Stomach (tissue), 9 donors: ENCODE data around the gene HACE1. TPM values are rescaled to one million over a fixed set of nuclear protein-coding genes. Genes with fewer than 3 reads are reported as not detected.
"Not testable (repeated sequence)": the region's sequence is repeated elsewhere in the genome, so short reads cannot be mapped to it uniquely, and the experiment has no call there.

Experiments
- DNase-seq, 2 donors: peaks; one replicate each; pipeline versions ENCODE4 v3.0.0 to v3.0.0-alpha.2; 2013 to 2019
- H3K27ac ChIP-seq, 5 donors: fragments of 200-600 bp in 4 of 5; sonication (generic) in 4 of 5; one replicate each; pipeline ENCODE4 v1.5.1; 2013 to 2019; ENCODE audit warnings: mild to moderate bottlenecking in 1 of 5, moderate library complexity in 1 of 5
- H3K27me3 ChIP-seq, 3 donors: fragments of 200-600 bp; sonication (generic); one replicate each; pipeline ENCODE4 v1.5.1; 2017 to 2019; ENCODE audit warnings: mixed run types in 1 of 3
- H3K36me3 ChIP-seq, 4 donors: fragments of 200-600 bp; sonication (generic); 1 replicate in 3 of 4; 2 replicates in 1 of 4; pipeline ENCODE4 v1.5.1; 2016 to 2019
- H3K4me1 ChIP-seq, 4 donors: fragments of 200-600 bp; sonication (generic); one replicate each; pipeline ENCODE4 v1.5.1; 2016 to 2019
- H3K4me3 ChIP-seq, 4 donors: fragments of 200-600 bp; sonication (generic) in 3 of 4; one replicate each; pipeline ENCODE4 v1.5.1; 2016 to 2019; ENCODE audit warnings: mild to moderate bottlenecking in 1 of 4
- H3K9me3 ChIP-seq, 4 donors: fragments of 200-600 bp; sonication (generic); one replicate each; pipeline ENCODE4 v1.5.1; 2016 to 2019
- EP300 ChIP-seq: sonication (generic); formaldehyde crosslinking; IDR thresholded peaks from one replicate; pipeline ENCODE4 v1.6.1; 2017; ENCODE audit warnings: antibody characterized with exemption
- POLR2A ChIP-seq, 4 donors: fragments of 450-650 bp; IDR thresholded peaks; one replicate each; pipeline ENCODE4 v1.6.1; 2016; ENCODE audit warnings: antibody characterized with exemption in 4 of 4, control low read depth in 2 of 4, mild to moderate bottlenecking in 1 of 4, moderate library complexity in 1 of 4
- POLR2AphosphoS5 ChIP-seq, 3 donors: sonication (generic); formaldehyde crosslinking; IDR thresholded peaks; one replicate each; pipeline ENCODE4 v1.6.1; 2016; ENCODE audit warnings: antibody characterized with exemption in 3 of 3
- WGBS, 5 donors: extraction: QIAGEN DNeasy Blood & Tissue Kit in 3 of 5; methylation state at CpG; one replicate each; pipeline versions ENCODE4 v1.1.5 to v1.1.7; 2013 to 2018; 5-methylcytosine and 5-hydroxymethylcytosine counted together
- intact Hi-C: fragments of 100-400 bp; cut with DNase I; formaldehyde crosslinking; loops from one replicate; pipeline ENCODE4 v1.15.1; 2023; ENCODE audit warnings: low total_unique reads
- polyA plus RNA-seq, 3 donors: library from polyadenylated mRNA; stranded (reverse); fragments of 200-250 nt; gene quantifications; one replicate each; pipeline ENCODE4 v1.2.3, GENCODE V29; 2013
- total RNA-seq, 5 donors: library from RNA; depleted of rRNA; stranded (reverse); fragments of >200 nt; gene quantifications; one replicate each; pipeline versions ENCODE4 v1.1.0 to v1.2.3, GENCODE V29; 2014 to 2016
- TF ChIP-seq, protein P1 (sequence below), 7 experiments: fragments of 450-650 bp in 4 of 7; fragments of 200-600 bp in 3 of 7; sonication (generic) in 3 of 7; IDR thresholded peaks; one replicate each; pipeline ENCODE4 v1.5.1; 2016 to 2019; ENCODE audit warnings: antibody characterized with exemption in 7 of 7, control low read depth in 2 of 7, mild to moderate bottlenecking in 1 of 7
- donor health status: healthy with polysubstance abuse.
- donor health status: Bipolar disorder and iron deficiency.
- donor health status: healthy.

HACE1 gene
- total and polyA plus RNA-seq, 8 donors = 3.3 to 34.7 (median 9.3) TPM

GRCh38 chr6:104814743-104815142 lies 45.0 kb downstream of the HACE1 start:
- no peaks in the 10 kb centered on the region for H3K9me3 ChIP-seq
- no peak overlapping the region for H3K4me3 ChIP-seq
- H3K27me3 ChIP-seq = no peaks in the 10 kb centered on the region
- no peak for DNase-seq
- intact Hi-C loops = no loop called here
- 93 to 100% (median 97%) methylated on average over 2 of the region's 2 CpGs for WGBS, 5 donors
- H3K36me3 ChIP-seq = peaks cover 0 to 10% (median 3%) of the 10 kb centered on the region in 4 donors
- TF ChIP-seq EP300 (no peak), POLR2A (IDR thresholded peaks at IDR 0.05) (no peak), POLR2AphosphoS5 (IDR thresholded peaks at IDR 0.05) (no peak)
- TF ChIP-seq, protein P1, sequence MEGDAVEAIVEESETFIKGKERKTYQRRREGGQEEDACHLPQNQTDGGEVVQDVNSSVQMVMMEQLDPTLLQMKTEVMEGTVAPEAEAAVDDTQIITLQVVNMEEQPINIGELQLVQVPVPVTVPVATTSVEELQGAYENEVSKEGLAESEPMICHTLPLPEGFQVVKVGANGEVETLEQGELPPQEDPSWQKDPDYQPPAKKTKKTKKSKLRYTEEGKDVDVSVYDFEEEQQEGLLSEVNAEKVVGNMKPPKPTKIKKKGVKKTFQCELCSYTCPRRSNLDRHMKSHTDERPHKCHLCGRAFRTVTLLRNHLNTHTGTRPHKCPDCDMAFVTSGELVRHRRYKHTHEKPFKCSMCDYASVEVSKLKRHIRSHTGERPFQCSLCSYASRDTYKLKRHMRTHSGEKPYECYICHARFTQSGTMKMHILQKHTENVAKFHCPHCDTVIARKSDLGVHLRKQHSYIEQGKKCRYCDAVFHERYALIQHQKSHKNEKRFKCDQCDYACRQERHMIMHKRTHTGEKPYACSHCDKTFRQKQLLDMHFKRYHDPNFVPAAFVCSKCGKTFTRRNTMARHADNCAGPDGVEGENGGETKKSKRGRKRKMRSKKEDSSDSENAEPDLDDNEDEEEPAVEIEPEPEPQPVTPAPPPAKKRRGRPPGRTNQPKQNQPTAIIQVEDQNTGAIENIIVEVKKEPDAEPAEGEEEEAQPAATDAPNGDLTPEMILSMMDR (IDR thresholded peaks at IDR 0.05) = no peak
- H3K4me1 ChIP-seq = no peaks in the 10 kb centered on the region
- no peak overlapping the region for H3K27ac ChIP-seq

GRCh38 chr6:104813552-104813951 lies 46.2 kb downstream of the HACE1 start:
- H3K36me3 ChIP-seq = peaks cover 0 to 10% (median 3%) of the 10 kb centered on the region in 4 donors
- no peaks in the 10 kb centered on the region for H3K27me3 ChIP-seq
- WGBS, 5 donors = 91 to 95% (median 94%) methylated on average over 2 of the region's 2 CpGs
- H3K4me3 ChIP-seq = no peak overlapping the region
- H3K4me1 ChIP-seq = no peaks in the 10 kb centered on the region
- TF ChIP-seq EP300 (no peak), POLR2A (IDR thresholded peaks at IDR 0.05) (no peak), POLR2AphosphoS5 (IDR thresholded peaks at IDR 0.05) (no peak)
- TF ChIP-seq, protein P1 (IDR thresholded peaks at IDR 0.05) = no peak
- H3K27ac ChIP-seq = no peak overlapping the region
- intact Hi-C loops = no loop called here
- no peaks in the 10 kb centered on the region for H3K9me3 ChIP-seq
- DNase-seq = no peak

GRCh38 chr6:104809116-104809515 lies 50.6 kb downstream of the HACE1 start:
- TF ChIP-seq EP300 = no peak
- no peak for TF ChIP-seq POLR2A (IDR thresholded peaks at IDR 0.05)
- TF ChIP-seq, protein P1 (IDR thresholded peaks at IDR 0.05) = no peak
- no peak for TF ChIP-seq POLR2AphosphoS5 (IDR thresholded peaks at IDR 0.05)
- Histone ChIP-seq H3K36me3 (peaks cover 0 to 19% (median 4%) of the 10 kb centered on the region in 4 donors), H3K27me3 (no peaks in the 10 kb centered on the region), H3K4me1 (no peaks in the 10 kb centered on the region), H3K27ac (no peak overlapping the region), H3K4me3 (no peak overlapping the region), H3K9me3 (peaks cover 0 to 10% (median 4%) of the 10 kb centered on the region in 4 donors)
- WGBS, 5 donors = 84 to 92% (median 88%) methylated on average over 3 of the region's 3 CpGs
- intact Hi-C loops = no loop called here
- DNase-seq = no peak

DNA sequence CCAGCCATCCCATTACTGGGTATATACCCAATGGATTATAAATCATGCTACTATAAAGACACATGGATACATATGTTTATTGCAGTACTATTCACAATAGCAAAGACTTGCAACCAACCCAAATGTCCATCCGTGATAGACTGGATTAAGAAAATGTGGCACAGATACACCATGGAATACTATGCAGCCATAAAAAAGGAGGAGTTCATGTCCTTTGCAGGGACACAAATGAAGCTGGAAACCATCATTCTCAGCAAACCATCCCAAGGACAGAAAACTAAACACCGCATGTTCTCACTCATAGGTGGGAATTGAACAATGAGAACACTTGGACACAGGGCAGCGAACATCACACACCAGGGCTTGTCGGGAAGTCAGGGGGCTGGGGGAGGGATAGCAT lies 54.4 kb downstream of the HACE1 start:
- 97 to 98% (median 98%) methylated on average over 4 of the region's 4 CpGs for whole genome bisulfite sequencing, 5 donors
- intact Hi-C loops = not testable (repeated sequence)

DNA sequence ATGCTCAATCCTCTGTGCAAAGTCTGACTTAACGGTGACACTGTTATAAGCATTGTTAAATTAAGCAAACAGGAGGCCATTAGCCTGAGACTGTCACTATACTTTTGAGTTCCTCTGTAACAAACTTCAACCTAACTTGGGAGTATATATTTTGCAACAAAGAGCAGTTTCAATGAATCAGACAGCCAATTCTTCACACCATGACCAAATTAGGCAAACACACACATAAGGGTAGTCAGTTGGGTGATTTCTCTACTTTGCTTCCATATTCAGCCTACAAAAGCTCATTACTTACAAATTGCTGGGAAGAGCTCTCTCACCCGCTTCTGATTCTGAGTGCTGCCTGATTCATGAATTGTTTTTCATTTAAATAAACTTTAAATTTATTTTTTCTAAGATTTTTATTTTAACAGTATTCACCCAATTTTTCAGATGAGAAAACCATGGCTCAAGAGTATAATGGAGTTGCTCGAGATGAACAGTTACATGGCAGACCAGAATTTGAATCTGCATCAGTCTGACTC lies 60.5 kb downstream of the HACE1 start:
- no peaks in the 10 kb centered on the region for H3K27me3 ChIP-seq
- DNase-seq = no peak
- intact Hi-C loops = no loop called here
- H3K36me3 ChIP-seq = peaks cover 0 to 25% (median 20%) of the 10 kb centered on the region in 4 donors
- no peaks in the 10 kb centered on the region for H3K9me3 ChIP-seq
- no peak overlapping the region for H3K4me3 ChIP-seq
- 89 to 96% (median 91%) methylated on average over 3 of the region's 3 CpGs for WGBS, 5 donors
- H3K27ac ChIP-seq = no peak overlapping the region
- TF ChIP-seq POLR2A (IDR thresholded peaks at IDR 0.05) = no peak
- no peak for TF ChIP-seq POLR2AphosphoS5 (IDR thresholded peaks at IDR 0.05)
- TF ChIP-seq, protein P1 (IDR thresholded peaks at IDR 0.05) = no peak
- no peak for TF ChIP-seq EP300
- no peaks in the 10 kb centered on the region for H3K4me1 ChIP-seq

More for the DNA sequence above, 54.4 kb downstream of the HACE1 start:
- not testable (repeated sequence) for H3K4me3 ChIP-seq, H3K27ac ChIP-seq, H3K27me3 ChIP-seq, H3K4me1 ChIP-seq, DNase-seq
- Histone ChIP-seq H3K36me3 (peaks cover 0 to 25% (median 5%) of the 10 kb centered on the region in 4 donors), H3K9me3 (peaks cover 0 to 10% (median 4%) of the 10 kb centered on the region in 4 donors)
